ENCODE data around the gene PRDM16. TPM values are rescaled to one million over a fixed set of nuclear protein-coding genes. Genes with fewer than 3 reads are reported as not detected.

The PRDM16 gene
- total RNA-seq, 4 donors from 2014 or later, result 0.26 to 7.7 (median 0.35) TPM; not detected in 1

GRCh38 chr1:3287656-3288160 lies 218.7 kb downstream of the PRDM16 start:
- TF ChIP-seq POLR2A (IDR thresholded peaks at IDR 0.05) (no peak), CTCF (IDR thresholded peaks at IDR 0.05) (no peak)
- H3K27me3 ChIP-seq, result peaks cover 0 to 3% of the 10 kb centered on the region in 2 donors
- H3K27ac ChIP-seq, result no peak overlapping the region
- H3K4me3 ChIP-seq, result no peak overlapping the region
- H3K36me3 ChIP-seq, result no peaks in the 10 kb centered on the region
- no peak for DNase-seq
- no peaks in the 10 kb centered on the region for H3K9me3 ChIP-seq
- intact Hi-C loops (cut with DNase I; ENCODE audit: low total_unique reads), result no loop called here
- H3K4me1 ChIP-seq, result no peaks in the 10 kb centered on the region

- no peak overlapping the region for H3K27ac ChIP-seq
- TF ChIP-seq CTCF (IDR thresholded peaks at IDR 0.05), result no peak
- no peak for TF ChIP-seq POLR2A (IDR thresholded peaks at IDR 0.05)
- no peaks in the 10 kb centered on the region for H3K4me1 ChIP-seq
- H3K9me3 ChIP-seq, result no peaks in the 10 kb centered on the region
- H3K4me3 ChIP-seq, result no peak overlapping the region
- no peaks in the 10 kb centered on the region for H3K27me3 ChIP-seq
- no peaks in the 10 kb centered on the region for H3K36me3 ChIP-seq
- intact Hi-C loops (cut with DNase I; ENCODE audit: low total_unique reads), result no loop called here
- no peak for DNase-seq
Observed at GRCh38 chr1:3289502-3289901, 220.5 kb downstream of the PRDM16 start.

DNA sequence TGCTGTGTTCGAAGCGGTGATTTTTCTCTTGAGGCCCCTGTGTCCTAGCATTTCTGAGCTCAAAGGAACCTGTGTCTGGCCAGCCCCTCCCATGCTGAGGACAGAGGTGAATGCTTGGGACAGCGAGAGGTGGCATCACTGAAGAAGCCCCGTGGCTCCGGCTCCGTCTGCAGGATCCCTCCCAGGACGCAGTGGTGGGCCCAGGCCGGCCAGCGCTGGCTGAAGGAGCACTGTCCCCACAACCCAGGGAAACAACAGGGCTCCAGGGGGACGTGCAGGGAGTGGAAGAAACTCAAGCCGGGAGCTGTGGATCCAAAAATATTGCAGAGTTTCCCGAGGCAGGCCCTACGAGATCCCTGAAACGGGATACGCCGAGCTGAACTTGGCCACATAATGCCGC lies 221.4 kb downstream of the PRDM16 start:
- Histone ChIP-seq H3K27me3 (no peaks in the 10 kb centered on the region), H3K4me3 (no peak overlapping the region), H3K27ac (no peak overlapping the region), H3K36me3 (no peaks in the 10 kb centered on the region), H3K4me1 (no peaks in the 10 kb centered on the region), H3K9me3 (no peaks in the 10 kb centered on the region)
- no peak for DNase-seq
- TF ChIP-seq POLR2A (IDR thresholded peaks at IDR 0.05) (no peak), CTCF (IDR thresholded peaks at IDR 0.05) (no peak)
- intact Hi-C loops (cut with DNase I; ENCODE audit: low total_unique reads), result no loop called here

- no peaks in the 10 kb centered on the region for H3K27me3 ChIP-seq
- DNase-seq, result no peak
- intact Hi-C loops (cut with DNase I; ENCODE audit: low total_unique reads), result no loop called here
Observed at GRCh38 chr1:3290915-3291314, 221.9 kb downstream of the PRDM16 start.

More at GRCh38 chr1:3290915-3291314, 221.9 kb downstream of the PRDM16 start:
- Histone ChIP-seq H3K9me3 (no peaks in the 10 kb centered on the region), H3K27ac (no peak overlapping the region), H3K36me3 (no peaks in the 10 kb centered on the region), H3K4me1 (no peaks in the 10 kb centered on the region), H3K4me3 (no peak overlapping the region)
- TF ChIP-seq POLR2A (IDR thresholded peaks at IDR 0.05) (no peak), CTCF (IDR thresholded peaks at IDR 0.05) (no peak)

Measured in uterus (tissue), 4 donors.